Thyroid gland (tissue), 4 donors: ENCODE results near the gene SCN4A.

Experiments
- CTCF ChIP-seq, 6 experiments: fragments of 200-600 bp in 3 of 6; fragments of 450-650 bp in 3 of 6; sonication (generic) in 3 of 6; IDR thresholded peaks; one replicate each; pipeline ENCODE4 v1.5.1; 2016 to 2019; ENCODE audit warnings: antibody characterized with exemption in 6 of 6, mild to moderate bottlenecking in 2 of 6, inconsistent platforms in 1 of 6, moderate library complexity in 1 of 6
- POLR2A ChIP-seq, 2 donors: fragments of 450-650 bp; IDR thresholded peaks; one replicate each; pipeline ENCODE4 v1.6.1; 2017; ENCODE audit warnings: antibody characterized with exemption in 2 of 2, mild to moderate bottlenecking in 2 of 2, moderate library complexity in 1 of 2

- TF ChIP-seq POLR2A (IDR thresholded peaks at IDR 0.05): no peak
- no peak for TF ChIP-seq CTCF (IDR thresholded peaks at IDR 0.05)
Observed at GRCh38 chr17:63973930-63974593, 1.3 kb upstream of the SCN4A start.
